CD4-positive, alpha-beta memory T cell (primary cell): ENCODE measurements around the gene STAT3. TPM values are rescaled to one million over a fixed set of nuclear protein-coding genes. Genes with fewer than 3 reads are reported as not detected.
"Not testable (repeated sequence)": the region's sequence is repeated elsewhere in the genome, so short reads cannot be mapped to it uniquely, and the experiment has no call there.

Experiments
- CTCF ChIA-PET: fragments of 350-600 bp; sonication (Branson Sonifier 250); formaldehyde crosslinking; loops from one replicate; lab custom pipeline; 2021; ENCODE audit warnings: inconsistent platforms; ENCODE audit not compliant: partially characterized antibody; lab: Charles Lee
- POLR2A ChIA-PET: fragments of 350-600 bp; sonication (Branson Sonifier 250); formaldehyde crosslinking; loops from one replicate; lab custom pipeline; 2021; ENCODE audit not compliant: partially characterized antibody; lab: Charles Lee
- DNase-seq, 5 donors: peaks; one replicate each; pipeline versions ENCODE4 v3.0.0 to v3.0.0-alpha.2; 2020 to 2022; ENCODE audit warnings: mixed read lengths in 1 of 5
- H3K27ac ChIP-seq: one replicate; pipeline ENCODE4 v1.7.0; 2013; ENCODE audit warnings: low read depth, low read length
- H3K27me3 ChIP-seq: 2 replicates; pipeline ENCODE4 v1.7.0; 2013; ENCODE audit warnings: mild to moderate bottlenecking, low read length, moderate library complexity; ENCODE audit not compliant: insufficient read depth
- H3K36me3 ChIP-seq: 2 replicates; pipeline ENCODE4 v1.7.0; 2013; ENCODE audit warnings: mild to moderate bottlenecking, low read length, moderate library complexity; ENCODE audit not compliant: insufficient read depth
- H3K4me1 ChIP-seq: 2 replicates; pipeline ENCODE4 v1.7.0; 2013; ENCODE audit warnings: mild to moderate bottlenecking, low read length, moderate library complexity; ENCODE audit not compliant: insufficient read depth
- H3K4me3 ChIP-seq, 2 donors: one replicate each; pipeline ENCODE4 v1.7.0; 2013; ENCODE audit warnings: low read length in 2 of 2, mild to moderate bottlenecking in 1 of 2
- H3K9me3 ChIP-seq, 2 donors: one replicate each; pipeline ENCODE4 v1.7.0; 2013; ENCODE audit warnings: low read length in 2 of 2, control low read depth in 1 of 2; ENCODE audit not compliant: control insufficient read depth in 1 of 2
- H3K27ac Mint-ChIP-seq, 7 donors: one replicate each; pipeline ENCODE4 v1.8.0; 2020 to 2021; ENCODE audit warnings: mixed read lengths in 7 of 7, mild to moderate bottlenecking in 6 of 7, inconsistent platforms in 3 of 7, moderate library complexity in 3 of 7
- H3K27me3 Mint-ChIP-seq, 2 donors: one replicate each; pipeline ENCODE4 v1.8.0; 2020 to 2021; ENCODE audit warnings: mixed read lengths in 2 of 2
- H3K36me3 Mint-ChIP-seq, 2 donors: one replicate each; pipeline ENCODE4 v1.8.0; 2020 to 2021; ENCODE audit warnings: mixed read lengths in 2 of 2, inconsistent platforms in 1 of 2, mild to moderate bottlenecking in 1 of 2
- H3K4me1 Mint-ChIP-seq, 4 donors: one replicate each; pipeline ENCODE4 v1.8.0; 2020 to 2021; ENCODE audit warnings: mixed read lengths in 4 of 4, mild to moderate bottlenecking in 1 of 4
- H3K4me3 Mint-ChIP-seq, 8 donors: one replicate each; pipeline ENCODE4 v1.8.0; 2020 to 2021; ENCODE audit warnings: mixed read lengths in 8 of 8, mild to moderate bottlenecking in 7 of 8, moderate library complexity in 6 of 8, inconsistent platforms in 3 of 8
- H3K9me3 Mint-ChIP-seq, 8 donors: one replicate each; pipeline ENCODE4 v1.8.0; 2020 to 2021; ENCODE audit warnings: mixed read lengths in 8 of 8, mild to moderate bottlenecking in 5 of 8, inconsistent platforms in 3 of 8, moderate library complexity in 1 of 8
- intact Hi-C: fragments of 100-400 bp; cut with micrococcal nuclease; formaldehyde crosslinking; loops from one replicate; pipeline ENCODE4 v1.15.1; 2023
- polyA plus RNA-seq, 2 donors: library from polyadenylated mRNA; unstranded; fragments of 300-500 nt; fragmentation: Illumina TruSeq; gene quantifications; one replicate each; pipeline ENCODE4 v1.2.3, GENCODE V29; 2021
- total RNA-seq, 2 experiments: library from RNA; stranded (reverse); gene quantifications; one replicate each; pipeline ENCODE4 v1.2.3, GENCODE V29; 2021

Gene STAT3
- total and polyA plus RNA-seq, 4 experiments from 2014 or later, result 103 to 147 (median 130) TPM

GRCh38 chr17:42270170-42270535 lies 118.1 kb downstream of the STAT3 start:
- Mint-ChIP-seq H3K9me3 (peaks cover 0 to 1% (median 0%) of the 10 kb centered on the region in 8 donors), H3K36me3 (peaks cover 3 to 37% of the 10 kb centered on the region in 2 donors), H3K4me3 (peak overlapping the region in 7 of 8 donors; percentile 26 to 82 (median 65)), H3K27me3 (no peaks in the 10 kb centered on the region), H3K4me1 (peaks cover 53 to 93% (median 69%) of the 10 kb centered on the region in 4 donors), H3K27ac (peak overlapping the region; percentile 96 to 100 (median 99))
- no peaks in the 10 kb centered on the region for H3K36me3 ChIP-seq
- no peaks in the 10 kb centered on the region for H3K27me3 ChIP-seq
- ChIA-PET POLR2A (interaction anchor here (0.6 to 13.6 kb wide), 4 partner anchors 9 to 117 kb away, joined by 3 to 286 read pairs (median 140); partner anchors contain the start of gene STAT5A), CTCF (interaction anchor here (1.3 to 3.9 kb wide), 3 partner anchors 21 to 91 kb away, joined by 4 to 28 read pairs (median 12); no protein-coding TSS in a partner anchor)
- intact Hi-C loops, result loop anchor here (10.0 kb wide), 1 partner anchor 45 kb away; no protein-coding TSS in a partner anchor
- no peak overlapping the region for H3K4me3 ChIP-seq
- H3K9me3 ChIP-seq, result no peaks in the 10 kb centered on the region
- H3K4me1 ChIP-seq, result peaks cover 82% of the 10 kb centered on the region
- DNase-seq, result no peak
- H3K27ac ChIP-seq, result peak overlapping the region; percentile 92

GRCh38 chr17:42268236-42268635 lies 120.0 kb downstream of the STAT3 start:
- peak overlapping the region in 7 of 8 donors; percentile 3 to 77 (median 59) for H3K4me3 Mint-ChIP-seq
- H3K4me1 Mint-ChIP-seq, result peaks cover 46 to 80% (median 64%) of the 10 kb centered on the region in 4 donors
- Histone ChIP-seq H3K4me3 (no peak overlapping the region), H3K9me3 (no peaks in the 10 kb centered on the region), H3K27me3 (no peaks in the 10 kb centered on the region), H3K27ac (peak overlapping the region; percentile 92), H3K4me1 (peaks cover 73% of the 10 kb centered on the region), H3K36me3 (no peaks in the 10 kb centered on the region)
- H3K9me3 Mint-ChIP-seq, result no peaks in the 10 kb centered on the region
- DNase-seq, result no peak
- peaks cover 3 to 26% of the 10 kb centered on the region in 2 donors for H3K36me3 Mint-ChIP-seq
- intact Hi-C loops, result no loop called here
- ChIA-PET POLR2A (interaction anchor here (0.8 to 13.6 kb wide), 8 partner anchors 7 to 120 kb away, joined by 4 to 286 read pairs (median 11); partner anchors contain the start of genes STAT3, STAT5A and STAT5B), CTCF (interaction anchor here (0.7 to 3.9 kb wide), 3 partner anchors 16 to 46 kb away, joined by 4 to 28 read pairs (median 11); no protein-coding TSS in a partner anchor)
- peak overlapping the region; percentile 84 to 100 (median 96) for H3K27ac Mint-ChIP-seq
- no peaks in the 10 kb centered on the region for H3K27me3 Mint-ChIP-seq

- Histone ChIP-seq H3K4me1 (peaks cover 69% of the 10 kb centered on the region), H3K27me3 (no peaks in the 10 kb centered on the region), H3K27ac (peak overlapping the region; percentile 92), H3K36me3 (no peaks in the 10 kb centered on the region), H3K9me3 (no peaks in the 10 kb centered on the region), H3K4me3 (no peak overlapping the region)
- Mint-ChIP-seq H3K4me1 (peaks cover 41 to 72% (median 56%) of the 10 kb centered on the region in 4 donors), H3K4me3 (peak overlapping the region in 7 of 8 donors; percentile 5 to 82 (median 40)), H3K27me3 (no peaks in the 10 kb centered on the region), H3K9me3 (no peaks in the 10 kb centered on the region), H3K27ac (peak overlapping the region; percentile 94 to 99 (median 95)), H3K36me3 (peaks cover 3 to 26% of the 10 kb centered on the region in 2 donors)
- peak; percentile 61 to 92 (median 77) for DNase-seq
- intact Hi-C loops, result no loop called here
- CTCF ChIA-PET, result interaction anchor here (2.8 kb wide), 1 partner anchor 45 kb away, joined by 11 read pairs; no protein-coding TSS in a partner anchor
- POLR2A ChIA-PET, result interaction anchor here (0.7 to 13.6 kb wide), 9 partner anchors 8 to 402 kb away, joined by 3 to 286 read pairs (median 6); partner anchors contain the start of genes STAT3, STAT5A and STAT5B
Observed at GRCh38 chr17:42266918-42267766, 121.1 kb downstream of the STAT3 start.

- peaks cover 65% of the 10 kb centered on the region for H3K4me1 ChIP-seq
- intact Hi-C loops, result no loop called here
- no peak for DNase-seq
- Mint-ChIP-seq H3K27me3 (no peaks in the 10 kb centered on the region), H3K36me3 (peaks cover 3 to 26% of the 10 kb centered on the region in 2 donors), H3K27ac (peak overlapping the region; percentile 94 to 99 (median 95)), H3K4me3 (peak overlapping the region in 7 of 8 donors; percentile 5 to 82 (median 40)), H3K4me1 (peaks cover 34 to 65% (median 50%) of the 10 kb centered on the region in 4 donors), H3K9me3 (no peaks in the 10 kb centered on the region)
- CTCF ChIA-PET, result interaction anchor here (0.9 kb wide), 1 partner anchor 8 kb away, joined by 3 read pairs; no protein-coding TSS in a partner anchor
- no peak overlapping the region for H3K4me3 ChIP-seq
- no peaks in the 10 kb centered on the region for H3K36me3 ChIP-seq
- H3K27ac ChIP-seq, result peak overlapping the region; percentile 92
- H3K27me3 ChIP-seq, result no peaks in the 10 kb centered on the region
- H3K9me3 ChIP-seq, result no peaks in the 10 kb centered on the region
- POLR2A ChIA-PET, result interaction anchor here (1.7 to 13.6 kb wide), 4 partner anchors 9 to 23 kb away, joined by 6 to 286 read pairs (median 20); partner anchors contain the start of gene STAT5B
Observed at GRCh38 chr17:42266462-42266861, 121.8 kb downstream of the STAT3 start.

GRCh38 chr17:42264366-42264765 lies 123.9 kb downstream of the STAT3 start:
- H3K36me3 ChIP-seq, H3K27ac Mint-ChIP-seq, DNase-seq, H3K9me3 ChIP-seq, H3K4me3 ChIP-seq, H3K27me3 Mint-ChIP-seq, intact Hi-C loops, H3K4me3 Mint-ChIP-seq, H3K9me3 Mint-ChIP-seq, H3K27ac ChIP-seq, H3K27me3 ChIP-seq: not testable (repeated sequence)
- H3K4me1 ChIP-seq, result peaks cover 51% of the 10 kb centered on the region
- CTCF ChIA-PET, result interaction anchor here (1.4 kb wide), 1 partner anchor 42 kb away, joined by 5 read pairs; no protein-coding TSS in a partner anchor
- Mint-ChIP-seq H3K36me3 (peaks cover 3 to 18% of the 10 kb centered on the region in 2 donors), H3K4me1 (peaks cover 28 to 58% (median 40%) of the 10 kb centered on the region in 4 donors)
- POLR2A ChIA-PET, result interaction anchor here (1.5 to 13.6 kb wide), 2 partner anchors 14 to 16 kb away, joined by 3 to 286 read pairs; no protein-coding TSS in a partner anchor
